Ishikawa (cell line): ENCODE results near the gene NPHS1.

Source experiments
- CEBPB ChIP-seq: IDR thresholded peaks from 2 replicates; pipeline ENCODE4 v1.6.1; 2012
- CREB1 ChIP-seq: IDR thresholded peaks from 2 replicates; pipeline ENCODE4 v1.6.1; 2012; ENCODE audit warnings: low read depth
- EGR1 ChIP-seq: IDR thresholded peaks from 2 replicates; pipeline ENCODE4 v1.6.1; 2012
- EP300 ChIP-seq: IDR thresholded peaks from 2 replicates; pipeline ENCODE4 v1.6.1; 2012; ENCODE audit warnings: borderline replicate concordance
- FOXM1 ChIP-seq: IDR thresholded peaks from 2 replicates; pipeline ENCODE4 v1.6.1; 2012; ENCODE audit warnings: low read depth, borderline replicate concordance
- NFIC ChIP-seq: IDR thresholded peaks from 2 replicates; pipeline ENCODE4 v1.6.1; 2012
- RAD21 ChIP-seq: IDR thresholded peaks from 2 replicates; pipeline ENCODE4 v1.6.1; 2012; ENCODE audit warnings: low read depth
- TAF1 ChIP-seq: IDR thresholded peaks from 2 replicates; pipeline ENCODE4 v1.6.1; 2012; ENCODE audit warnings: low read depth, mild to moderate bottlenecking
- TCF12 ChIP-seq: IDR thresholded peaks from 2 replicates; pipeline ENCODE4 v1.6.1; 2012; ENCODE audit warnings: low read depth
- TEAD4 ChIP-seq: IDR thresholded peaks from 2 replicates; pipeline ENCODE4 v1.6.1; 2012
- YY1 ChIP-seq: IDR thresholded peaks from 2 replicates; pipeline ENCODE4 v1.6.1; 2012; ENCODE audit warnings: low read depth
- ZBTB7A ChIP-seq: IDR thresholded peaks from 2 replicates; pipeline ENCODE4 v1.6.1; 2012; ENCODE audit warnings: low read depth
- TF ChIP-seq, protein P1 (sequence below): IDR thresholded peaks from 2 replicates; pipeline ENCODE4 v1.6.1; 2012
- TF ChIP-seq, protein P2 (sequence below): IDR thresholded peaks from 2 replicates; pipeline ENCODE4 v1.6.1; 2012; ENCODE audit warnings: low read depth, mild to moderate bottlenecking
- TF ChIP-seq, protein P3 (sequence below): IDR thresholded peaks from 2 replicates; pipeline ENCODE4 v1.6.1; 2012

The NPHS1 gene

DNA sequence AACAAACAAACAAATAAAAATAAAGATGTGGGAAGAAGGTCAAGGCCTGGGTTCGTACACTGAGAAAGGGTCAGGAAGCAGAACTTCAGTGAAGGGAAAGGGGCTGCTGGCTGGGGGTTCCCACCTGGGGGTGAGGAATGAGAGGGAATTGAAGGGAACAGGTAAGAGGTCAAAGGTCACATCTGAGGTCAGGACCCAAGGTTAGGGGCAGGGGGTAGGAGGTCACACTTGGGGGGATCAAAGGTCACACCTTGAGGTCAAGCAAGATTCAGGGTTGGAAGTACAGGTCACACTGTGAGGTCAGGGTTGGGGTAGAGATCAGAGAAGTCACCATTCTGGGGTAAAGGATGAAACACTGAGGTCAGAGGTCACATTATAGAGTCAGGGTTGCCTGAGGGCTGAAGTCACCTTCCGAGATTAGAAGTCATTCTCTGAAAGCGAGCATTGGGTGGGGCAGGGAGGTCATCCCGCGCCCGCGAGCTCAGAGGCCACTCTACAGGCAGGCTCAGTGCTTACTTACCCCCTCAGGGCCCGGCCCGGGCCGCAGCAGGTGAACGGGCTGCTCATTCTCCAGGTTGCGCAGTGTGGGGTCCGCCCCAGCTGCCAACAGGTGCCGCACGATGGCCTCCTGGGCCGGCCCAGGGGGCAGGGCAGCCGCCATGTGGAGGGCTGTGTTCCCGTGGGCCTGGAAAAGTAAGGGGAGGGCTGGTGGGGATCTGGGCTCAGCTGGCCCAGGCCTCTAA is 37.2 kb upstream of the NPHS1 start:
- TF ChIP-seq FOXM1 = no peak
- TF ChIP-seq, protein P1, sequence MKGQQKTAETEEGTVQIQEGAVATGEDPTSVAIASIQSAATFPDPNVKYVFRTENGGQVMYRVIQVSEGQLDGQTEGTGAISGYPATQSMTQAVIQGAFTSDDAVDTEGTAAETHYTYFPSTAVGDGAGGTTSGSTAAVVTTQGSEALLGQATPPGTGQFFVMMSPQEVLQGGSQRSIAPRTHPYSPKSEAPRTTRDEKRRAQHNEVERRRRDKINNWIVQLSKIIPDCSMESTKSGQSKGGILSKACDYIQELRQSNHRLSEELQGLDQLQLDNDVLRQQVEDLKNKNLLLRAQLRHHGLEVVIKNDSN = no peak
- TF ChIP-seq NFIC = no peak
- TF ChIP-seq TAF1 = no peak
- TF ChIP-seq RAD21 = no peak
- TF ChIP-seq ZBTB7A = no peak
- no peak for TF ChIP-seq YY1
- no peak for TF ChIP-seq CREB1
- TF ChIP-seq TEAD4 = no peak
- TF ChIP-seq, protein P2, sequence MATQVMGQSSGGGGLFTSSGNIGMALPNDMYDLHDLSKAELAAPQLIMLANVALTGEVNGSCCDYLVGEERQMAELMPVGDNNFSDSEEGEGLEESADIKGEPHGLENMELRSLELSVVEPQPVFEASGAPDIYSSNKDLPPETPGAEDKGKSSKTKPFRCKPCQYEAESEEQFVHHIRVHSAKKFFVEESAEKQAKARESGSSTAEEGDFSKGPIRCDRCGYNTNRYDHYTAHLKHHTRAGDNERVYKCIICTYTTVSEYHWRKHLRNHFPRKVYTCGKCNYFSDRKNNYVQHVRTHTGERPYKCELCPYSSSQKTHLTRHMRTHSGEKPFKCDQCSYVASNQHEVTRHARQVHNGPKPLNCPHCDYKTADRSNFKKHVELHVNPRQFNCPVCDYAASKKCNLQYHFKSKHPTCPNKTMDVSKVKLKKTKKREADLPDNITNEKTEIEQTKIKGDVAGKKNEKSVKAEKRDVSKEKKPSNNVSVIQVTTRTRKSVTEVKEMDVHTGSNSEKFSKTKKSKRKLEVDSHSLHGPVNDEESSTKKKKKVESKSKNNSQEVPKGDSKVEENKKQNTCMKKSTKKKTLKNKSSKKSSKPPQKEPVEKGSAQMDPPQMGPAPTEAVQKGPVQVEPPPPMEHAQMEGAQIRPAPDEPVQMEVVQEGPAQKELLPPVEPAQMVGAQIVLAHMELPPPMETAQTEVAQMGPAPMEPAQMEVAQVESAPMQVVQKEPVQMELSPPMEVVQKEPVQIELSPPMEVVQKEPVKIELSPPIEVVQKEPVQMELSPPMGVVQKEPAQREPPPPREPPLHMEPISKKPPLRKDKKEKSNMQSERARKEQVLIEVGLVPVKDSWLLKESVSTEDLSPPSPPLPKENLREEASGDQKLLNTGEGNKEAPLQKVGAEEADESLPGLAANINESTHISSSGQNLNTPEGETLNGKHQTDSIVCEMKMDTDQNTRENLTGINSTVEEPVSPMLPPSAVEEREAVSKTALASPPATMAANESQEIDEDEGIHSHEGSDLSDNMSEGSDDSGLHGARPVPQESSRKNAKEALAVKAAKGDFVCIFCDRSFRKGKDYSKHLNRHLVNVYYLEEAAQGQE = no peak
- TF ChIP-seq TCF12 = no peak
- TF ChIP-seq EP300 = no peak

DNA sequence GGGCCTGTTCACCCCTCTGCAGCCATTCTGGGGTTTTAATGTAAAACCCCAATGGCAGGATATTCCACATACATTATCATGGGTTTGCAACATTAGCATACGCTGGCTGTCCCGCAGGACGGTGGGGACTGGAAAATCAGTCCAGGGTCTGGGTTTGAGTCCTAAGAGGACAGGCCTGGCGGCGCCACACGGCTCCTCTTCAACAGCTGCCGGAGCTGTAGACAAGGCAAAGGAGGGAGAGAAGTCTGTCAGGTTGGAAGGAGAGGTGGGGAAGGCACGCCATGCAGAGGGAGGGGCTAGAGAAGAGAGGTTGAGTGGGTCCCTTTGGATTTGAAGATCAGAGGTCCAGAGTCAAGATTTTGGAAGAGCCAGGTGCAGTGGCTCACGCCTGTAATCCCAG is 36.1 kb upstream of the NPHS1 start:
- no peak for TF ChIP-seq EP300
- TF ChIP-seq TAF1 = no peak
- TF ChIP-seq, protein P2 = no peak
- no peak for TF ChIP-seq NFIC
- no peak for TF ChIP-seq EGR1
- TF ChIP-seq, protein P3, sequence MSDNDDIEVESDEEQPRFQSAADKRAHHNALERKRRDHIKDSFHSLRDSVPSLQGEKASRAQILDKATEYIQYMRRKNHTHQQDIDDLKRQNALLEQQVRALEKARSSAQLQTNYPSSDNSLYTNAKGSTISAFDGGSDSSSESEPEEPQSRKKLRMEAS = no peak
- TF ChIP-seq ZBTB7A = no peak
- TF ChIP-seq YY1 = no peak
- TF ChIP-seq TEAD4 = no peak
- no peak for TF ChIP-seq CREB1
- no peak for TF ChIP-seq TCF12
- TF ChIP-seq FOXM1 = no peak
- TF ChIP-seq CEBPB = no peak
- TF ChIP-seq, protein P1 = no peak
- TF ChIP-seq RAD21 = no peak

DNA sequence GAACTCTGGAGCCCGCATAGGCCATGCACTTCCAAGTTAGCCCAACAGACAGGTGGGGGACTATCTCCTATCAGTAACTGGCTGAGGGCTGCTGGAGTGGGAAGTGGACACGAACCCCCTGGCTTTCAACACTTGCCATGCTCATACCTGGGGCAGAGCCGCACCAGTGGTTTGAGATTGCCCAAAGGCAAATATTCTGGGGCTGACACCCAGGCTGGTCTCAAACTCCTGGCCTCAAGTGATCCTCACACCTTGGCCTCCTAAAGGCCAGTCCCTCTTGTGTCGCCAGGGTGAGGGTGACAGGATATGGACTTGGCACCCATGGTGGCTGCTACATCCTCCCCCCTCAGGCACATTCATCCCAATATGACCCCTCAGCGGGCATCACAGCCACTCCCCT is 34.9 kb upstream of the NPHS1 start:
- TF ChIP-seq, protein P3 = no peak
- TF ChIP-seq NFIC = no peak

DNA sequence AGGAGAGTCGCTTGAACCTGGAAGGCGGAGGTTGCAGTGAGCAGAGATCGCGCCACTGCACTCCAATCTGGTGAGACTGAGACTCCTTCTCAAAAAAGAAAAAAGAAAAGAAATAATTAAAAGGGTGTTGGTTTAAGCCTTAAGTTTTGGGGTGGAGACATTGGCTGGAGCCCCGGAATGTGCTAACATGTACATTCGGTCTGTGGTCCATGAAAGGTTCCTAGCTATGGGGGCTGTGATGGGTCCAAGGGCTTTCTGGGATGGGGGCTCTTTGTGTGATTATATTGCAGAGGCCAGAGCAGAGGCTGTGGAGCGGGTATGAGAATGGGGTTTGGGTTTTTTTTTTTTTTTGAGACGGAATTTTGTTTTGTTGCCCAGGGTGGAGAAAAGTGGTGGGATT is 33.6 kb upstream of the NPHS1 start:
- no peak for TF ChIP-seq RAD21
- no peak for TF ChIP-seq CEBPB
- TF ChIP-seq TAF1 = no peak
- no peak for TF ChIP-seq ZBTB7A
- no peak for TF ChIP-seq EP300
- no peak for TF ChIP-seq TCF12
- TF ChIP-seq, protein P3 = no peak
- no peak for TF ChIP-seq NFIC
- TF ChIP-seq TEAD4 = no peak
- no peak for TF ChIP-seq FOXM1
- no peak for TF ChIP-seq EGR1
- TF ChIP-seq, protein P1 = no peak
- TF ChIP-seq, protein P2 = no peak
- no peak for TF ChIP-seq CREB1
- no peak for TF ChIP-seq YY1
